HCT116 (cell line): ENCODE results near the gene CTXN2. TPM values are rescaled to one million over a fixed set of nuclear protein-coding genes. Genes with fewer than 3 reads are reported as not detected.

Experiments used
- ATAC-seq: fragments of 200-7000 bp; cut with Tn5 transposase; 2 replicates; pipeline ENCODE4 v1.9.1; 2020; ENCODE audit warnings: mild to moderate bottlenecking, moderate library complexity
- BruUV-seq: library from RNA; stranded (reverse); fragments of 400-500 nt; replicated peaks from 2 replicates; lab custom pipeline; 2021; lab: Mats Ljungman, UMichigan
- CTCF ChIA-PET: fragments of 300-600 bp; sonication (Branson Sonifier 250); formaldehyde crosslinking; loops from one replicate; lab custom pipeline; 2021; ENCODE audit warnings: antibody characterized with exemption; lab: Charles Lee
- POLR2A ChIA-PET: fragments of 300-600, 350-600 bp; sonication (Branson Sonifier 250); formaldehyde crosslinking; loops from one replicate; lab custom pipeline; 2021; ENCODE audit warnings: antibody characterized with exemption; lab: Charles Lee
- RAD21 ChIA-PET, 2 experiments: fragments of 300-600 bp; sonication (Branson Sonifier 250); formaldehyde crosslinking; loops; one replicate each; lab custom pipeline; 2023; ENCODE audit warnings: low total read pairs in 2 of 2; ENCODE audit not compliant: uncharacterized antibody in 2 of 2, unreplicated experiment in 2 of 2, low non-redundant PET in 1 of 2; lab: Charles Lee
- DNase-seq: peaks from one replicate; pipeline ENCODE4 v3.0.0-alpha.2; 2010; ENCODE audit warnings: low read depth, low spot score
- H2AFZ ChIP-seq: fragments of 200-600 bp; shearing (Covaris generic), sonication (generic); 2 replicates; pipeline ENCODE4 v1.6.1; 2017; ENCODE audit warnings: low read depth, mixed run types, mixed read lengths, antibody characterized with exemption, low read length; ENCODE audit not compliant: poor library complexity, severe bottlenecking
- H3K27ac ChIP-seq: 2 replicates; pipeline ENCODE4 v1.5.1; 2012; ENCODE audit warnings: low read depth, low read length
- H3K27me3 ChIP-seq: fragments of 200-600 bp; sonication (generic); 2 replicates; pipeline ENCODE4 v1.6.1; 2016; ENCODE audit warnings: mixed run types, low read length, mixed read lengths; ENCODE audit not compliant: insufficient read depth
- H3K36me3 ChIP-seq, 2 experiments: fragments of 200-500 bp in 1 of 2; fragments of 200-600 bp in 1 of 2; sonication (Bioruptor generic) in 1 of 2; sonication (generic) in 1 of 2; 2 replicates each; pipeline versions ENCODE4 v1.5.1 to v1.6.1; 2014 to 2016; ENCODE audit warnings: low read length in 2 of 2, inconsistent platforms in 1 of 2, mixed read lengths in 1 of 2, mixed run types in 1 of 2; ENCODE audit not compliant: insufficient read depth in 2 of 2, control insufficient read depth in 1 of 2
- H3K4me1 ChIP-seq, 2 experiments: fragments of 200-600 bp in 1 of 2; sonication (generic) in 1 of 2; 2 replicates each; pipeline versions ENCODE4 v1.5.1 to v1.6.1; 2012 to 2017; ENCODE audit warnings: low read length in 2 of 2, inconsistent platforms in 1 of 2, mild to moderate bottlenecking in 1 of 2, mixed read lengths in 1 of 2, mixed run types in 1 of 2, moderate library complexity in 1 of 2; ENCODE audit not compliant: insufficient read depth in 2 of 2, control insufficient read depth in 1 of 2
- H3K4me2 ChIP-seq: fragments of 200-600 bp; sonication (generic); 2 replicates; pipeline ENCODE4 v1.6.1; 2017; ENCODE audit warnings: mixed run types, low read length, mixed read lengths
- H3K4me3 ChIP-seq, 2 experiments: fragments of 200-600 bp in 1 of 2; sonication (generic) in 1 of 2; replicated peaks in 1 of 2; 2 replicates each; pipeline ENCODE4 v1.5.1; 2011 to 2016; ENCODE audit warnings: low read length in 2 of 2, control low read depth in 1 of 2, low read depth in 1 of 2, mild to moderate bottlenecking in 1 of 2, mixed read lengths in 1 of 2, mixed run types in 1 of 2
- H3K79me2 ChIP-seq: fragments of 200-600 bp; sonication (generic); 2 replicates; pipeline ENCODE4 v1.6.1; 2017; ENCODE audit warnings: mild to moderate bottlenecking, mixed run types, low read length, moderate library complexity, mixed read lengths; ENCODE audit not compliant: insufficient read depth
- H3K9ac ChIP-seq: fragments of 200-600 bp; sonication (generic); 2 replicates; pipeline ENCODE4 v1.6.1; 2016; ENCODE audit warnings: low read length, mixed read lengths
- H3K9me2 ChIP-seq: fragments of 200-600 bp; sonication (generic), shearing (Covaris generic); 2 replicates; pipeline ENCODE4 v1.6.1; 2017; ENCODE audit warnings: mixed run types, mild to moderate bottlenecking, moderate library complexity; ENCODE audit not compliant: insufficient read depth
- H3K9me3 ChIP-seq, 2 experiments: fragments of 200-500 bp in 1 of 2; fragments of 200-600 bp in 1 of 2; sonication (Bioruptor generic) in 1 of 2; sonication (generic) in 1 of 2; 2 replicates each; pipeline ENCODE4 v1.6.1; 2014 to 2017; ENCODE audit warnings: low read length in 2 of 2, mixed read lengths in 2 of 2, inconsistent platforms in 1 of 2, low read depth in 1 of 2, mild to moderate bottlenecking in 1 of 2, mixed run types in 1 of 2, moderate library complexity in 1 of 2; ENCODE audit not compliant: control insufficient read depth in 1 of 2, insufficient read depth in 1 of 2
- H4K20me1 ChIP-seq: fragments of 200-600 bp; sonication (generic), shearing (Covaris generic); 2 replicates; pipeline ENCODE4 v1.6.1; 2017; ENCODE audit warnings: mixed run types, mild to moderate bottlenecking, moderate library complexity; ENCODE audit not compliant: insufficient read depth
- ATF3 ChIP-seq: IDR thresholded peaks from 2 replicates; pipeline ENCODE4 v1.6.1; 2012
- CEBPB ChIP-seq: IDR thresholded peaks from 2 replicates; pipeline ENCODE4 v1.6.1; 2012; ENCODE audit warnings: low read depth
- EZH2 ChIP-seq: fragments of 200-600 bp; sonication (generic); IDR thresholded peaks from 2 replicates; pipeline ENCODE4 v1.6.1; 2017; ENCODE audit warnings: antibody characterized with exemption, mixed run types
- EZH2phosphoT487 ChIP-seq: fragments of 200-600 bp; IDR thresholded peaks from 2 replicates; pipeline ENCODE4 v1.6.1; 2018; ENCODE audit warnings: antibody characterized with exemption, borderline replicate concordance
- FOSL1 ChIP-seq: IDR thresholded peaks from 2 replicates; pipeline ENCODE4 v1.6.1; 2012; ENCODE audit warnings: low read depth
- JUND ChIP-seq: IDR thresholded peaks from 2 replicates; pipeline ENCODE4 v1.6.1; 2012
- POLR2A ChIP-seq: IDR thresholded peaks from 2 replicates; pipeline ENCODE4 v1.7.0; 2011; ENCODE audit warnings: borderline replicate concordance; ENCODE audit not compliant: insufficient read depth, insufficient read length; ENCODE audit errors: extremely low read depth
- RAD21 ChIP-seq: IDR thresholded peaks from 2 replicates; pipeline ENCODE4 v1.6.1; 2012; ENCODE audit warnings: low read depth, mild to moderate bottlenecking
- REST ChIP-seq: IDR thresholded peaks from 2 replicates; pipeline ENCODE4 v1.6.1; 2012; ENCODE audit warnings: low read depth
- SIN3A ChIP-seq: IDR thresholded peaks from 2 replicates; pipeline ENCODE4 v1.6.1; 2012; ENCODE audit warnings: low read depth
- SP1 ChIP-seq: IDR thresholded peaks from 2 replicates; pipeline ENCODE4 v1.6.1; 2012; ENCODE audit warnings: low read depth
- SRF ChIP-seq: IDR thresholded peaks from 2 replicates; pipeline ENCODE4 v1.6.1; 2012; ENCODE audit warnings: low read depth
- TCF7L2 ChIP-seq: IDR thresholded peaks from 2 replicates; pipeline ENCODE4 v1.7.0; 2011; ENCODE audit warnings: borderline replicate concordance, inconsistent platforms; ENCODE audit not compliant: insufficient read depth, insufficient read length; ENCODE audit errors: extremely low read depth
- YY1 ChIP-seq: IDR thresholded peaks from 2 replicates; pipeline ENCODE4 v1.6.1; 2011; ENCODE audit warnings: low read length, low read depth, moderate library complexity, mild to moderate bottlenecking; ENCODE audit not compliant: insufficient replicate concordance; ENCODE audit errors: extremely low read depth
- intact Hi-C: fragments of 100-400 bp; cut with micrococcal nuclease; formaldehyde crosslinking; loops from 2 replicates; pipeline ENCODE4 v1.10.0; 2022
- total RNA-seq: library from RNA; stranded (reverse); gene quantifications from one replicate; pipeline ENCODE4 v1.2.1, GENCODE V29; 2021; ENCODE audit not compliant: unreplicated experiment
- TF ChIP-seq, protein P1 (sequence below): IDR thresholded peaks from 2 replicates; pipeline ENCODE4 v1.6.1; 2012
- TF ChIP-seq, protein P2 (sequence below): IDR thresholded peaks from 2 replicates; pipeline ENCODE4 v1.6.1; 2011; ENCODE audit warnings: mild to moderate bottlenecking, low read length, moderate library complexity; ENCODE audit not compliant: insufficient replicate concordance; ENCODE audit errors: extremely low read depth

The CTXN2 gene
- total RNA-seq, 1 experiment from 2014 or later = not detected

- Histone ChIP-seq H3K4me3 (no peak within 1 kb of the TSS), H2AFZ (no peak within 1 kb of the TSS), H3K27me3 (0 out of 2 replicates have a peak, but pooled peaks cover 3% of the 10 kb centered on the region), H3K36me3 (no peaks in the 10 kb centered on the region), H3K9me3 (no peaks in the 10 kb centered on the region), H3K4me1 (no peaks in the 10 kb centered on the region), H3K27ac (no peak within 1 kb of the TSS), H4K20me1 (no peaks in the 10 kb centered on the region), H3K4me2 (no peak within 1 kb of the TSS), H3K79me2 (no peaks in the 10 kb centered on the region), H3K9me2 (no peaks in the 10 kb centered on the region), H3K9ac (no peak within 1 kb of the TSS)
- ChIA-PET CTCF (no interaction called here), RAD21 (no interaction called here), POLR2A (no interaction called here)
- BruUV-seq = no TSS peak
- no peak for DNase-seq
- no peak for ATAC-seq
- no peak for TF ChIP-seq SRF
- no peak for TF ChIP-seq SP1
- no peak for TF ChIP-seq TCF7L2
- no peak for TF ChIP-seq POLR2A
- TF ChIP-seq FOSL1 = no peak
- no peak for TF ChIP-seq CEBPB
- TF ChIP-seq SIN3A = no peak
- no peak for TF ChIP-seq EZH2
- TF ChIP-seq, protein P1, sequence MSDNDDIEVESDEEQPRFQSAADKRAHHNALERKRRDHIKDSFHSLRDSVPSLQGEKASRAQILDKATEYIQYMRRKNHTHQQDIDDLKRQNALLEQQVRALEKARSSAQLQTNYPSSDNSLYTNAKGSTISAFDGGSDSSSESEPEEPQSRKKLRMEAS = no peak
- TF ChIP-seq REST = no peak
- TF ChIP-seq RAD21 = no peak
- no peak for TF ChIP-seq EZH2phosphoT487
- no peak for TF ChIP-seq YY1
- TF ChIP-seq ATF3 = no peak
- TF ChIP-seq JUND = no peak
- TF ChIP-seq, protein P2, sequence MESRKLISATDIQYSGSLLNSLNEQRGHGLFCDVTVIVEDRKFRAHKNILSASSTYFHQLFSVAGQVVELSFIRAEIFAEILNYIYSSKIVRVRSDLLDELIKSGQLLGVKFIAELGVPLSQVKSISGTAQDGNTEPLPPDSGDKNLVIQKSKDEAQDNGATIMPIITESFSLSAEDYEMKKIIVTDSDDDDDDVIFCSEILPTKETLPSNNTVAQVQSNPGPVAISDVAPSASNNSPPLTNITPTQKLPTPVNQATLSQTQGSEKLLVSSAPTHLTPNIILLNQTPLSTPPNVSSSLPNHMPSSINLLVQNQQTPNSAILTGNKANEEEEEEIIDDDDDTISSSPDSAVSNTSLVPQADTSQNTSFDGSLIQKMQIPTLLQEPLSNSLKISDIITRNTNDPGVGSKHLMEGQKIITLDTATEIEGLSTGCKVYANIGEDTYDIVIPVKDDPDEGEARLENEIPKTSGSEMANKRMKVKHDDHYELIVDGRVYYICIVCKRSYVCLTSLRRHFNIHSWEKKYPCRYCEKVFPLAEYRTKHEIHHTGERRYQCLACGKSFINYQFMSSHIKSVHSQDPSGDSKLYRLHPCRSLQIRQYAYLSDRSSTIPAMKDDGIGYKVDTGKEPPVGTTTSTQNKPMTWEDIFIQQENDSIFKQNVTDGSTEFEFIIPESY = no peak
- intact Hi-C loops = no loop called here
These were observed 14.5 kb downstream of the CTXN2 start, which contains the start of gene SLC12A1 for GRCh38 chr15:48205981-48206380. Gene SLC12A1 (plus strand): TSS chr15:48206302. CDS start chr15:48207720, 1,418 bp downstream.
